Endothelial cell of umbilical vein (primary cell): Measurements from ENCODE around the gene TSPAN10. TPM values are rescaled to one million over a fixed set of nuclear protein-coding genes. Genes with fewer than 3 reads are reported as not detected.

Experiments
- BruUV-seq: library from RNA; stranded (reverse); fragments of 400-500 nt; replicated peaks from 2 replicates; lab custom pipeline; 2021; lab: Mats Ljungman, UMichigan
- CTCF ChIA-PET: fragments of 300-600, 350-600 bp; sonication (Branson Sonifier 250); formaldehyde crosslinking; loops from one replicate; lab custom pipeline; 2021; ENCODE audit warnings: antibody characterized with exemption, inconsistent platforms; lab: Charles Lee
- POLR2A ChIA-PET: fragments of 300-600, 350-600 bp; sonication (Branson Sonifier 250); formaldehyde crosslinking; loops from one replicate; lab custom pipeline; 2021; ENCODE audit warnings: antibody characterized with exemption, inconsistent platforms; lab: Charles Lee
- DNase-seq: peaks from one replicate; pipeline ENCODE4 v3.0.0-alpha.2; 2011; ENCODE audit warnings: low read depth, low spot score
- FAIRE-seq: peaks from 2 replicates; lab custom pipeline; 2011; peaks lifted over from hg19 to GRCh38; lab: Jason Lieb, UNC
- H2AFZ ChIP-seq: 2 replicates; pipeline ENCODE4 v1.6.0; 2012; ENCODE audit warnings: low read depth, low read length, control low read depth, inconsistent platforms
- H3K27ac ChIP-seq: 2 replicates; pipeline ENCODE4 v1.5.1; 2011; ENCODE audit warnings: low read depth, mild to moderate bottlenecking, control low read depth, low read length, moderate library complexity; ENCODE audit not compliant: insufficient read depth
- H3K27me3 ChIP-seq, 2 experiments: 2 replicates each; pipeline versions ENCODE4 v1.6.0 to v1.6.1; 2011; ENCODE audit warnings: low read length in 2 of 2, mixed read lengths in 1 of 2; ENCODE audit not compliant: control insufficient read depth in 2 of 2, insufficient read depth in 2 of 2
- H3K36me3 ChIP-seq, 2 experiments: 2 replicates in 1 of 2; 3 replicates in 1 of 2; pipeline ENCODE4 v1.5.1; 2011; ENCODE audit warnings: low read length in 2 of 2, mild to moderate bottlenecking in 1 of 2, moderate library complexity in 1 of 2; ENCODE audit not compliant: control insufficient read depth in 2 of 2, insufficient read depth in 2 of 2; ENCODE audit errors: extremely low read depth in 1 of 2
- H3K4me1 ChIP-seq: 3 replicates; pipeline ENCODE4 v1.5.1; 2011; ENCODE audit warnings: mild to moderate bottlenecking, low read length; ENCODE audit not compliant: control insufficient read depth, insufficient read depth; ENCODE audit errors: extremely low read depth
- H3K4me2 ChIP-seq: 2 replicates; pipeline ENCODE4 v1.6.1; 2011; ENCODE audit warnings: low read length, control low read depth, mixed read lengths; ENCODE audit not compliant: insufficient read depth
- H3K4me3 ChIP-seq, 3 experiments: fragments of 200-600 bp in 1 of 3; sonication (generic), shearing (Covaris generic) in 1 of 3; replicated peaks in 1 of 3; 2 replicates each; pipeline ENCODE4 v1.5.1; 2011 to 2016; ENCODE audit warnings: control low read depth in 3 of 3, low read length in 3 of 3, mild to moderate bottlenecking in 2 of 3, inconsistent platforms in 1 of 3, low read depth in 1 of 3, moderate library complexity in 1 of 3; ENCODE audit not compliant: insufficient read depth in 1 of 3
- H3K79me2 ChIP-seq: 2 replicates; pipeline ENCODE4 v1.6.0; 2012; ENCODE audit warnings: low read length, inconsistent platforms; ENCODE audit not compliant: control insufficient read depth, insufficient read depth
- H3K9ac ChIP-seq: replicated peaks from 2 replicates; pipeline ENCODE3; 2011; ENCODE audit warnings: low read length, control low read depth; ENCODE audit not compliant: insufficient read depth; ENCODE audit errors: extremely low read depth
- H3K9me1 ChIP-seq: replicated peaks from 3 replicates; pipeline ENCODE4 v1.6.0; 2011; ENCODE audit warnings: mild to moderate bottlenecking, low read length; ENCODE audit not compliant: control insufficient read depth, insufficient read depth; ENCODE audit errors: extremely low read depth
- H3K9me3 ChIP-seq: replicated peaks from 2 replicates; pipeline ENCODE4 v1.5.1; 2012; ENCODE audit warnings: low read length, inconsistent platforms; ENCODE audit not compliant: control insufficient read depth, insufficient read depth
- H4K20me1 ChIP-seq: replicated peaks from 2 replicates; pipeline ENCODE3; 2011; ENCODE audit warnings: mild to moderate bottlenecking, low read length; ENCODE audit not compliant: control insufficient read depth, insufficient read depth; ENCODE audit errors: extremely low read depth
- CTCF ChIP-seq, 2 donors: IDR thresholded peaks; 1 replicate in 1 of 2; 2 replicates in 1 of 2; pipeline ENCODE4 v1.5.1; 2011; ENCODE audit warnings: low read length in 2 of 2, mild to moderate bottlenecking in 2 of 2, moderate library complexity in 2 of 2, control low read depth in 1 of 2, inconsistent platforms in 1 of 2, low read depth in 1 of 2; ENCODE audit not compliant: insufficient read depth in 1 of 2; ENCODE audit errors: extremely low read depth in 1 of 2
- EZH2 ChIP-seq: IDR thresholded peaks from 2 replicates; pipeline ENCODE4 v1.6.1; 2012; ENCODE audit warnings: borderline replicate concordance, low read depth, mild to moderate bottlenecking, moderate library complexity, low read length, inconsistent platforms; ENCODE audit not compliant: severe bottlenecking
- FOS ChIP-seq: IDR thresholded peaks from 2 replicates; pipeline ENCODE4 v1.6.1; 2011; ENCODE audit warnings: mild to moderate bottlenecking, low read length, moderate library complexity, borderline replicate concordance; ENCODE audit not compliant: insufficient read depth
- GATA2 ChIP-seq: IDR thresholded peaks from 2 replicates; pipeline ENCODE4 v1.7.0; 2011; ENCODE audit warnings: low read depth, mild to moderate bottlenecking, moderate library complexity, mixed read lengths, low read length; ENCODE audit not compliant: insufficient read length, insufficient read depth
- JUN ChIP-seq: IDR thresholded peaks from 2 replicates; pipeline ENCODE4 v1.6.1; 2011; ENCODE audit warnings: borderline replicate concordance, low read depth; ENCODE audit not compliant: insufficient read length, insufficient read depth
- MAX ChIP-seq: IDR thresholded peaks from 2 replicates; pipeline ENCODE4 v1.6.1; 2011; ENCODE audit not compliant: insufficient read depth, insufficient read length
- MYC ChIP-seq: IDR thresholded peaks from one replicate; pipeline ENCODE4 v1.6.1; 2011; ENCODE audit warnings: mild to moderate bottlenecking, low read depth, low read length
- POLR2A ChIP-seq: IDR thresholded peaks from 2 replicates; pipeline ENCODE4 v1.6.1; 2012; ENCODE audit warnings: low read depth, mild to moderate bottlenecking, control low read depth, low read length
- POLR2AphosphoS5 ChIP-seq: IDR thresholded peaks from 2 replicates; pipeline ENCODE4 v1.6.1; 2012; ENCODE audit warnings: low read depth, mild to moderate bottlenecking, control low read depth, low read length, moderate library complexity; ENCODE audit not compliant: insufficient read depth
- dilution Hi-C: fragments of 300-500 bp; cut with MboI; formaldehyde crosslinking; loops from one replicate; pipeline ENCODE4 v1.15.0; 2019; ENCODE audit warnings: low sequenced_read_pairs; ENCODE audit not compliant: extremely low pct_ligation_motif_present
- intact Hi-C: fragments of 100-400 bp; cut with micrococcal nuclease; formaldehyde crosslinking; loops from one replicate; pipeline ENCODE4 v1.10.0; 2022
- polyA plus RNA-seq, 4 experiments: library from polyadenylated mRNA; depleted of rRNA in 3 of 4; stranded (reverse) in 3 of 4; unstranded in 1 of 4; fragments of >200 nt; gene quantifications; 2 replicates each; pipeline versions ENCODE4 v1.2.1 to v1.2.3, GENCODE V29; 2011 to 2012; ENCODE audit warnings: missing spikeins in 1 of 4
- total RNA-seq: library from RNA; stranded (reverse); gene quantifications from 2 replicates; pipeline ENCODE4 v1.2.3, GENCODE V29; 2021

The TSPAN10 gene
- total and polyA plus RNA-seq, 2 donors (not counting 3 experiments of a cell fraction or from before 2014, with no cell fraction given): 0.91 to 1.1 TPM

GRCh38 chr17:81652906-81653771, 16.1 kb downstream of the TSPAN10 start:
- no peak overlapping the region for H3K9ac ChIP-seq
- CTCF ChIA-PET: interaction anchor here (1.7 kb wide), 1 partner anchor 9 kb away, joined by 6 read pairs; no protein-coding TSS in a partner anchor
- no peaks in the 10 kb centered on the region for H3K9me1 ChIP-seq
- H3K4me3 ChIP-seq: no peak overlapping the region
- H3K36me3 ChIP-seq: no peaks in the 10 kb centered on the region
- H3K79me2 ChIP-seq: no peaks in the 10 kb centered on the region
- no peaks in the 10 kb centered on the region for H3K9me3 ChIP-seq
- POLR2A ChIA-PET: no interaction called here
- H2AFZ ChIP-seq: peak overlapping the region; percentile 78
- H3K27ac ChIP-seq: no peak overlapping the region
- TF ChIP-seq MAX (no peak), POLR2AphosphoS5 (no peak), JUN (no peak), FOS (no peak), EZH2 (no peak), GATA2 (no peak), POLR2A (no peak), CTCF (IDR thresholded peaks at IDR 0.05; ENCODE audit: extremely low read depth in 1 of 2, insufficient read depth in 1 of 2, low read depth in 1 of 2, low read length in 2 of 2) (no peak), MYC (no peak)
- FAIRE-seq (no peak), DNase-seq (no peak)
- peaks cover 9% of the 10 kb centered on the region for H3K4me1 ChIP-seq
- H3K27me3 ChIP-seq: peaks cover 7 to 8% of the 10 kb centered on the region in 2 experiments
- H4K20me1 ChIP-seq: no peaks in the 10 kb centered on the region
- no TSS peak for BruUV-seq
- no peak overlapping the region for H3K4me2 ChIP-seq
- dilution Hi-C loops: no loop called here
- intact Hi-C loops: no loop called here
